HG02981 (cell line): ENCODE data around the gene SFMBT2.
"Not testable (repeated sequence)": the region's sequence is repeated elsewhere in the genome, so short reads cannot be mapped to it uniquely, and the experiment has no call there.

Experiments
- ATAC-seq: cut with Tn5 transposase; IDR thresholded peaks from one replicate; pipeline ENCODE4 v1.9.1; 2021; ENCODE audit warnings: mild to moderate bottlenecking, moderate library complexity; ENCODE audit not compliant: unreplicated experiment

The SFMBT2 gene

GRCh38 chr10:7301006-7301778 lies 109.6 kb downstream of the SFMBT2 start:
- ATAC-seq: no peak

GRCh38 chr10:7300384-7300971 lies 110.4 kb downstream of the SFMBT2 start:
- no peak for ATAC-seq

- not testable (repeated sequence) for ATAC-seq
Measured at GRCh38 chr10:7299601-7300325, 111.1 kb downstream of the SFMBT2 start.

DNA sequence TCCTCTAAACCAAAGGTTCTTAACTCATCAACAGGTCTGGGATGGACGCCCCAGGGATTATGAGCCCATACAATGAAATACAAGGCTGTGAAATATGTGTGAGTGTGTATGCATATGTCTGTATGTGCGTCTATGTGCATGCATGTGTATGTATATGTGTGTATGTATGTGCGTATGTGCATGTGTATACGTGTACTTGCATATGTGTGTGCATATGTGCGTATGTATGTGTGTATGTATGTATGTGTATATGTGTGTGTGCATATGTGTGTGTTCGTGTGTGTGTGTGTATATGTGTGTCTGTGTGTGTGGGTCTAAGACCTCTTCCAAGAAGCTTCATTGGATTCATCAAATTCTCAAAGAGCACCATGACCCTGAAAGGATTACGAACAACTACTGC lies 112.3 kb downstream of the SFMBT2 start:
- ATAC-seq: no peak

DNA sequence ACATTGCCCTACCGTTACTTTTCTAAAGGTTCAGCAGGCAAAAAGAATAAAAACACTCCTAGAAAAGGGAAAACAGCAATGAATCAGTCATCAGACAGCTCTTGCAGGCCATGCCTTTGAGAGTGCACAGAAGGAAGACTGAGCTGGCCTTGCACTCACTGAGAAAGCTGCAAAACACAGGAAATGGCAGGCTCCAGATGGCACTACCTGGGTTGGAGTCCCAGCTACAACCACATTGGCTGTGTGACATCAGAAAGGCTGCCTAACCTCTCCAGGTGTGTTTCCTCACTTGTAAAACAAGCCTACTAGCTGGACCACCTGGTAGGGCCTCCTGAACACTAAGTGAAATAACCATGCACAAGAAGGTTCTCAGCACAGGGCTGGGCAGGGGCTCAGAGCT lies 113.7 kb downstream of the SFMBT2 start:
- ATAC-seq: no peak

DNA sequence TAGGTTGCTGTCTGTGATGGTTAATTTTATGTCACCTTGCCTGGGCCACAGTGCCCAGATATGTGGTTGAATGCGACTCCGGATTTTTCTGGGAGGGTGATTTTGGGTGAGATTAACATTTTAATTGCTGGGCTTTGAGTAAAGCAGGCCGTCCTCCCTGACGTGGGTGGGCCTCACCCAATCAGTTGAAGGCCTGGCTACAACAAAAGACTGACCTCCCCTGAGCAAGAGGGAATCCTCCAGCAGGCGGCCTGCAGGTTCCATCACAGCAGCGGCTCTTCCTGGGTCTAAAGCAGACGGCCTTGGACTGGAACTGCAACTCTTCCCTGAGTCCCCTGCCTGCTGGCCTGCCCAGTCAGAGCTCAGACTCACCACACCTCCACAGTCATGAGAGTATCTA lies 114.2 kb downstream of the SFMBT2 start:
- ATAC-seq: no peak

- ATAC-seq: no peak
Measured at GRCh38 chr10:7296076-7296475, 114.8 kb downstream of the SFMBT2 start.

GRCh38 chr10:7293378-7293920 lies 117.4 kb downstream of the SFMBT2 start:
- no peak for ATAC-seq

- no peak for ATAC-seq
Measured at GRCh38 chr10:7291487-7292270, 119.2 kb downstream of the SFMBT2 start.

DNA sequence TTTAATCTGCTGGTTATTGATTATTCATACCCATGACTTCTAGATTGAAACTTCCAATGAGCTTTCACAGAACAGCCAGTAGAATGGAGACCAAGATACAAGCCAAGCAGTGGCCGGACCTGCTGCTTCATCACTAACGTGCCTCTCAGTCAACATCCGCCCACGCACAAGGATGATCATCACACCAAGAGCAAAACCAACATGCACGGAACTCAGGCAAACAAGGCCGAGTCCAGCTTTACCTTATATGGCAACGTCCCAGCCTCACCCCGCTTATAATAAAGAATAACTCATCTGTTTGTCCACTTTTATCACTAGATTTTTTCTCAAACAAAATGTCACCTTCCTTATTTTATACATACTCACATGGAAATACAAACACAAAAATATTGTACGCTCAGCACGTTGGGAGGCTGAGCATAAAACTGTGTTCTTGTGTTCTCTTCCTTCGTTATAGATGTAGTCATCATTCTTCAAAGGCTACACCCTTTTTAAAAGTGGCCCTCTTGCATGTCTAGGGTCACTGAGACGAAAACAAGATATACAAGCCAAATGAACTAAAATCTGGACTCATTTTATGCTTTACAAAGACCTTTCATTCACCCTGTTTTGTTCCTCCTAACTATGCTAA lies 122.7 kb downstream of the SFMBT2 start:
- ATAC-seq: no peak

GRCh38 chr10:7287377-7287776 lies 123.5 kb downstream of the SFMBT2 start:
- no peak for ATAC-seq

DNA sequence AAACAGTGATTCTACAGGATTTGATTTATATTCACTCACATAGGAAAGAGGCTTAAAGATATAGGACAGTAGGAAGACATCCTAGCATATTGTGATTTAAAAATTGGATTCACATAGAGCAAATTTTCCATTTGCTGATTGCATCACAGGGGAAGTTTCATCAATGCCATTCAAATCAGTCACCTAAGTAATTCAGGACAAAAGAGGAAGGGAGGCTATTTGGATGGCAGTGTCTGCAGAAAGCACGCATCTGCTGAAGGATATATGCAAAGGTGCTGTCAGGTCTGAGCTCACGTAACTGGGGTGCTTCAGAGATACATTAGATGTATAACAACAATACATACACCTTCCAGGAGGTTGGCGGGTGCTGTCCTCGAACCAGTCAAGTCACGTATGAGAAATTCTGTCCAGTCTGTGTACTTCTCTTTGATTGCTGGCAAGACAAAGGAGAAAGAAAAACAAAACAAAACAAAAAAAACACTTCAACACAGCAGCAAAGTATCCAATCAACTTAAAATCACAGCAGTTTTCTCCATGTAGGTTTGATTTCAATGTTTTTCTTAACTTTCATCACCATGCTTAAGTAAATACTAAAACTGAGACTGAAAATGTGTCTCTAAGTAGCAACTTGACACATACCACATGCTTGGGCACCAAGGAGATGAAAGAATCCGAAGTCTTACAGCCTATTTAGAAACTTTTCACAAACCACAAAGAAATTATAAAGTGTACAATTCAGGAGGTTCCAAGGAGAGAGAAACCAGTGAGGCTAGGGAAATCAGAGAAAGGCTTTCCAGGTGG lies 125.1 kb downstream of the SFMBT2 start:
- no peak for ATAC-seq

DNA sequence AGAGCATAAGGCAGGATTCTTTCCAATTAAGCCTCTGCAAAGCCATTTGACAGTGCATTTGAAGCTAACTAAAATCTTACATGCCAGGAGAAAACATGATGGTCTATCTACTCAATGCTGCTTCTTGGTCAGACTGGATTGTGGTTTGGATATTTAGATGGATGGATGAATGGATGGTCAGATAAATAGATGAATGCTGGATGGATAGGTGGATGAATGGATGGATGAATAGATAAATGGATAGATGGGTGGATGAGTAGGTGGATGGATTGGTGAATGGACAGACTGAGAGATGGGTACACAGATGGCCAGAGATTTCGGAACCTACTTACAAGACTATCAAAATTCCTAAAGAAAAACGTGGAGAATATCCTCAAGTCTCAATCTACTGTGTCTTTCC lies 127.6 kb downstream of the SFMBT2 start:
- no peak for ATAC-seq

- ATAC-seq: no peak
Measured at GRCh38 chr10:7282457-7282856, 128.4 kb downstream of the SFMBT2 start.

GRCh38 chr10:7281429-7281828 lies 129.4 kb downstream of the SFMBT2 start:
- no peak for ATAC-seq

DNA sequence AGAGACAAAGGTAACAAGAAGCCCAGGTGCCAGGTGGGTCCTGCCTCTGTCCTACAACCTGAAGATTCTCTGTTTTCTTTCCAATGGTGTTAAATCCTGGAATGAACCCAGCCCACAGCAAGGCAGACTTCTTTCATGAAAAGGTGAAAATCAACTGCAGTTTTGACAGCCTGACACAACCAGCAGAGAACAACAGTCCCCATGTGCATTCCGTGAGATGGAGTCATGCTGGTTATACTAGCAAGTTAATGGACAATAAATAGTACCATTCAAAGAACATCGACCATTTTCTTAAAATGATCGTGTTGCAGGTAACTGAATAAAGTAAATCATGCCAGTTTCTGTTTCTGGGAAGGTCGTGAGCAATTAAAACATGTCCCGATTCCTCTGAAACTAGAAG lies 131.5 kb downstream of the SFMBT2 start:
- no peak for ATAC-seq

DNA sequence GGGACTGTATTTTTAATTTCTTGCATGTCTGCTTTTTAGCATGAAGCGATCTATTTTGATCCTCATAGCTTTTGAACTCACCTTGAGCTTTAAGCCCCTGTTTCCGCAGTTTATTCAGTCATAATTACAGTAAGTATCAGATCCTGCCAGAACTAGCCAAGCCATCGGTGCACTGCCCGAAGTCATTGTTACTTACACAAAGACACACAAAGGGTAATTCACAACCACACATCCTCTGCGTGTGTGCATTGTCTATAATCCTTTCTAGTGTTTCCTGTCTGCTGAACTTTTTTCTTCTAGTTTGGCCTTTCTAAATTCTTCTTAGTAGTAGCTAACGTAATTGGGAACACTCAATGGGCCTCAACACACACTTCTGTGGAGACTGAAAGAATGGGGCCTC lies 133.0 kb downstream of the SFMBT2 start:
- no peak for ATAC-seq

GRCh38 chr10:7277432-7277831 lies 133.4 kb downstream of the SFMBT2 start:
- no peak for ATAC-seq

GRCh38 chr10:7275761-7276440 lies 134.9 kb downstream of the SFMBT2 start:
- ATAC-seq: no peak
